ENCODE data around the gene TNNT2.

The TNNT2 gene

DNA sequence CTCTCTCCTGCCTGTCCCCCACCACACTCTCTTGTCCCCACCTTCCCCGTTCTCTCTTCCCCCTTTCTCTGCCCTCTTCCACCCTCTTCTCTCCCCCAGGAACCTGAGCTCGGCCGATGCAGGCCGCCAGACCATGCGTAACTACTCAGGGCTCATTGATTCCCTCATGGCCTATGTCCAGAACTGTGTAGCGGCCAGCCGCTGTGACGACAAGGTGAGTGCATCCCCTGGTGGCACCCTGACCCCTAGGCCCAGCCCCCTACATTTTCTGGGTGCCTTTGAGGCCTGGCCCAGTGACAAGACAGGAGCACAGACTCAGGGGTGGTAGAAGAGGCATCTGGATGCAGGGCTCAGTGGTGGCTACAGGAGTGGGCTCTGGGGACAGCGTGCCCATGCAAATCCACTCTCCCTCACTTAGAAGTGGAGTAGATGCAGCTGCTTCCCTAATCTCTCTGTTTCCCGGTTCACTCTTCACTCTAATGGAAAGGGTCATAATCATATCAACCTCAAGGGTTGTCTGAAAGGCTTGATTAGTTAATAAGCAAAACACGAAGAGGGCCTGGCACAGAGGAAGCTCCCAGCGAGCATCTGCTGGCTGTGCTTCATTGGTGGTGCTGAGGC is 57.2 kb downstream of the TNNT2 start:
- DNase-seq (ENCODE audit: insufficient read length, low spot score): no peak
- TF ChIP-seq PAX5 (IDR thresholded peaks at IDR 0.05; ENCODE audit: insufficient read depth, low read length, severe bottlenecking): no peak
- TF ChIP-seq TAF1 (IDR thresholded peaks at IDR 0.05; ENCODE audit: low read depth, low read length): no peak
- no peak for TF ChIP-seq SPI1 (IDR thresholded peaks at IDR 0.05; ENCODE audit: low read depth, low read length)
- no peak for TF ChIP-seq POLR2AphosphoS5 (IDR thresholded peaks at IDR 0.05; ENCODE audit: low read depth, low read length)
- TF ChIP-seq POU2F2 (IDR thresholded peaks at IDR 0.05; ENCODE audit: low read depth, low read length): no peak
- TF ChIP-seq POLR2A (IDR thresholded peaks at IDR 0.05; ENCODE audit: low read depth, low read length): no peak
- FAIRE-seq: no peak

DNA sequence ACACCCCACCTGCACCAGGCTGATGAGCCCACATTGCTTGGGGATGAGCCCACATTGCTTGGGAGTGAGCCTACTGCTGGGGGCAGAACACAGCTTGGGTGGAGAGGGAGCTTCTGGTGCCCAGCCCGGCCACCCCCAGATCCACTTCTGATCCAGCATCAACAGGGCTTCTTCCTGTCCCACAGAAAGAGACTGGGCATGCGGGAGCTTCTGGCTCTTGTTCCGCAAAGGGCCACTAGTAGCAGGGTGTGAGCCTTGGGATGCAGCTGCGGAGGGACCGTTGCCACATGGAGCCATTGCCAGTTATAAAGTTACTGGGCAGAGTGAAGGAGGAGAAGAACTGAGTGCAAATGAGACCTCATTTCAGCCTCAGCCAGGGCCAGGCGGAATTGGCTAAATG is 57.8 kb downstream of the TNNT2 start:
- no peak for FAIRE-seq
- TF ChIP-seq TAF1 (IDR thresholded peaks at IDR 0.05; ENCODE audit: low read depth, low read length) (no peak), SPI1 (IDR thresholded peaks at IDR 0.05; ENCODE audit: low read depth, low read length) (no peak), PAX5 (IDR thresholded peaks at IDR 0.05; ENCODE audit: insufficient read depth, low read length, severe bottlenecking) (no peak), POLR2AphosphoS5 (IDR thresholded peaks at IDR 0.05; ENCODE audit: low read depth, low read length) (no peak), POLR2A (IDR thresholded peaks at IDR 0.05; ENCODE audit: low read depth, low read length) (no peak), POU2F2 (IDR thresholded peaks at IDR 0.05; ENCODE audit: low read depth, low read length) (no peak)
- DNase-seq (ENCODE audit: insufficient read length, low spot score): no peak

DNA sequence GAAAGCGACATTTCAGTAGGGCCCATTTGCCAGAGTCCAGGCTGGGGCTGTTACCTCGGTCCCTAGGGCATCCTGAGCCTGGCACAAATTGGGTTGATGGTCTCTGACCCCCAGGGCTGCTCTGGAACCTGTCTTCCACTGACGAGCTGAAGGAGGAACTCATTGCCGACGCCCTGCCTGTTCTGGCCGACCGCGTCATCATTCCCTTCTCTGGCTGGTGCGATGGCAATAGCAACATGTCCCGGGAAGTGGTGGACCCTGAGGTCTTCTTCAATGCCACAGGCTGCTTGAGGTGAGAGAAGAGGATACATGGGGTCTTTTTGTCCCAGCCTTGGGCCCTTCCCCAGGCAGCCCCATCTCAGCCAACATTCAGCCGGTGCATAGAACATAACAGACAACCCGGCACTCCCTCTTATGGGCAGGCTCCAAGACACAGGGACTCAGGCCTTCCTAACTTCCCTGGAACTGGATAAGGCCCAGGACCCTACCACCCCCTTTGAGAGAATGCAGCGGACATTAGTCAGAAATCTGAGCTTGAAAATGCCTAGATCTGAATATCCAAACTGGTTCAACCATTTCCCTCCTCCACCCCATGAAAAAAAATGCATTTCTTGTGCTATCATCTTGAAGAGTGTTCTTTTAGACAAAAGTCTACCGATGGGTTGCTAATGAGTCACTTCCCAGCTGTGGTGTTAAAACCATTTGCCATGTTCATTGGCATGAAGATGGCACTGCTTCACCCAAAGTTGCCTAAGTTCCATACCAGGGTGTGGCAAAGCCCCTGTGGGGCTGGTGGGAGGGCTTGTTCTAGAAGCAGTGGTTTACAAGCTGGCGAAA is 58.8 kb downstream of the TNNT2 start:
- FAIRE-seq (no peak), DNase-seq (ENCODE audit: insufficient read length, low spot score) (no peak)
- TF ChIP-seq POLR2AphosphoS5 (IDR thresholded peaks at IDR 0.05; ENCODE audit: low read depth, low read length) (no peak), POLR2A (IDR thresholded peaks at IDR 0.05; ENCODE audit: low read depth, low read length) (no peak), PAX5 (IDR thresholded peaks at IDR 0.05; ENCODE audit: insufficient read depth, low read length, severe bottlenecking) (no peak)

- FAIRE-seq: no peak
Observed at GRCh38 chr1:201317551-201317950, 59.9 kb downstream of the TNNT2 start.

GRCh38 chr1:201316556-201316955 is 60.9 kb downstream of the TNNT2 start:
- DNase-seq (ENCODE audit: insufficient read length, low spot score) (no peak), FAIRE-seq (no peak)
- no peak for TF ChIP-seq POU2F2 (IDR thresholded peaks at IDR 0.05; ENCODE audit: low read depth, low read length)
- no peak for TF ChIP-seq PAX5 (IDR thresholded peaks at IDR 0.05; ENCODE audit: insufficient read depth, low read length, severe bottlenecking)
- TF ChIP-seq POLR2A (IDR thresholded peaks at IDR 0.05; ENCODE audit: low read depth, low read length): no peak
- TF ChIP-seq TAF1 (IDR thresholded peaks at IDR 0.05; ENCODE audit: low read depth, low read length): no peak
- no peak for TF ChIP-seq POLR2AphosphoS5 (IDR thresholded peaks at IDR 0.05; ENCODE audit: low read depth, low read length)
- no peak for TF ChIP-seq SPI1 (IDR thresholded peaks at IDR 0.05; ENCODE audit: low read depth, low read length)

More at GRCh38 chr1:201317551-201317950, 59.9 kb downstream of the TNNT2 start:
- TF ChIP-seq POLR2AphosphoS5 (IDR thresholded peaks at IDR 0.05; ENCODE audit: low read depth, low read length) (no peak), POU2F2 (IDR thresholded peaks at IDR 0.05; ENCODE audit: low read depth, low read length) (no peak), POLR2A (IDR thresholded peaks at IDR 0.05; ENCODE audit: low read depth, low read length) (no peak)
- DNase-seq (ENCODE audit: insufficient read length, low spot score): no peak

DNA sequence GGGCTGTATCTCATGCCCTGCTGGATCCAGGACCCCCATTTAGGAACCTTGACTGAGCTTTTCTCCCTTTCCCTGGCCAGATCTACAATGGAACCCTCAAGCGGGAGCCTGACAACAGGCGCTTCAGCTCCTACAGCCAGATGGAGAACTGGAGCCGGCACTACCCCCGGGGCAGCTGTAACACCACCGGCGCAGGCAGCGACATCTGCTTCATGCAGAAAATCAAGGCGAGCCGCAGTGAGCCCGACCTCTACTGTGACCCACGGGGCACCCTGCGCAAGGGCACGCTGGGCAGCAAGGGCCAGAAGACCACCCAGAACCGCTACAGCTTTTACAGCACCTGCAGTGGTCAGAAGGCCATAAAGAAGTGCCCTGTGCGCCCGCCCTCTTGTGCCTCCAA is 64.4 kb downstream of the TNNT2 start:
- TF ChIP-seq POU2F2 (IDR thresholded peaks at IDR 0.05; ENCODE audit: low read depth, low read length): no peak
- TF ChIP-seq PAX5 (IDR thresholded peaks at IDR 0.05; ENCODE audit: insufficient read depth, low read length, severe bottlenecking): no peak
- no peak for TF ChIP-seq POLR2AphosphoS5 (IDR thresholded peaks at IDR 0.05; ENCODE audit: low read depth, low read length)
- TF ChIP-seq SPI1 (IDR thresholded peaks at IDR 0.05; ENCODE audit: low read depth, low read length): no peak
- no peak for TF ChIP-seq POLR2A (IDR thresholded peaks at IDR 0.05; ENCODE audit: low read depth, low read length)
- no peak for TF ChIP-seq TAF1 (IDR thresholded peaks at IDR 0.05; ENCODE audit: low read depth, low read length)
- no peak for DNase-seq (ENCODE audit: insufficient read length, low spot score)
- FAIRE-seq: no peak

- DNase-seq (ENCODE audit: insufficient read length, low spot score): no peak
- TF ChIP-seq POLR2AphosphoS5 (IDR thresholded peaks at IDR 0.05; ENCODE audit: low read depth, low read length) (no peak), SPI1 (IDR thresholded peaks at IDR 0.05; ENCODE audit: low read depth, low read length) (no peak), PAX5 (IDR thresholded peaks at IDR 0.05; ENCODE audit: insufficient read depth, low read length, severe bottlenecking) (no peak), POLR2A (IDR thresholded peaks at IDR 0.05; ENCODE audit: low read depth, low read length) (no peak), TAF1 (IDR thresholded peaks at IDR 0.05; ENCODE audit: low read depth, low read length) (no peak), POU2F2 (IDR thresholded peaks at IDR 0.05; ENCODE audit: low read depth, low read length) (no peak)
- no peak for FAIRE-seq
Observed at GRCh38 chr1:201312298-201312697, 65.2 kb downstream of the TNNT2 start.

- TF ChIP-seq POU2F2 (IDR thresholded peaks at IDR 0.05; ENCODE audit: low read depth, low read length): no peak
- TF ChIP-seq SPI1 (IDR thresholded peaks at IDR 0.05; ENCODE audit: low read depth, low read length): no peak
- TF ChIP-seq PAX5 (IDR thresholded peaks at IDR 0.05; ENCODE audit: insufficient read depth, low read length, severe bottlenecking): no peak
- TF ChIP-seq TAF1 (IDR thresholded peaks at IDR 0.05; ENCODE audit: low read depth, low read length): no peak
- no peak for TF ChIP-seq POLR2AphosphoS5 (IDR thresholded peaks at IDR 0.05; ENCODE audit: low read depth, low read length)
- no peak for TF ChIP-seq POLR2A (IDR thresholded peaks at IDR 0.05; ENCODE audit: low read depth, low read length)
- DNase-seq (ENCODE audit: insufficient read length, low spot score) (no peak), FAIRE-seq (no peak)
Observed at GRCh38 chr1:201311356-201312011, 66.0 kb downstream of the TNNT2 start.

DNA sequence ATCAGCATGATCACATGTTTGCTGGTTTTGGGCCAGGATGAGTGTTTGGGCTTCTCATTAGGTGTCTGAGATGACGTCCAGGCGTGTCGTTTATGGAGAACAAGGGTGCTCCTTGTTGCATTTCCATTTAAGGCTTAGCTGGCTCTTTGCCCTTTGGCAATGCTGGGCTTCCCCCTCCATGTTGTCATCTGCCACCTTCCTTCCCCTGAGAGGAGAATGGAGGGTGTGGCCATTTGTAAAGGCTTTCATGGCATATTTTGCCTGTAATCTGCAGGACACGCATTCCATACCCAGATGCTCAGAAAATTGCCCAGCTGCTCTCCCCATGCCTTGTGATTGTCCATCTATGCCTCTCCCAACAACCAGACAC is 66.5 kb downstream of the TNNT2 start:
- TF ChIP-seq SPI1 (IDR thresholded peaks at IDR 0.05; ENCODE audit: low read depth, low read length) (no peak), POU2F2 (IDR thresholded peaks at IDR 0.05; ENCODE audit: low read depth, low read length) (no peak), POLR2A (IDR thresholded peaks at IDR 0.05; ENCODE audit: low read depth, low read length) (no peak), POLR2AphosphoS5 (IDR thresholded peaks at IDR 0.05; ENCODE audit: low read depth, low read length) (no peak), PAX5 (IDR thresholded peaks at IDR 0.05; ENCODE audit: insufficient read depth, low read length, severe bottlenecking) (no peak), TAF1 (IDR thresholded peaks at IDR 0.05; ENCODE audit: low read depth, low read length) (no peak)
- no peak for DNase-seq (ENCODE audit: insufficient read length, low spot score)
- no peak for FAIRE-seq
